KBM-7 (cell line): ENCODE data around the gene CELF2.
"Not testable (repeated sequence)": the region's sequence is repeated elsewhere in the genome, so short reads cannot be mapped to it uniquely, and the experiment has no call there.

Experiments used
- DNase-seq: peaks from one replicate; pipeline ENCODE4 v3.0.0-alpha.2; 2015
- in situ Hi-C: fragments of 300-500 bp; cut with MboI; formaldehyde crosslinking; loops from 2 replicates; pipeline ENCODE4 v1.14.3; 2020; ENCODE audit warnings: low sequenced_read_pairs, low pct_unique_long_range_greater_than_20kb, mixed read lengths

The CELF2 gene

GRCh38 chr10:11336722-11337162 lies 319.1 kb downstream of the CELF2 start:
- in situ Hi-C loops: no loop called here
- DNase-seq: no peak

- in situ Hi-C loops: no loop called here
- DNase-seq: peak; percentile 29
These were observed 319.8 kb downstream of the CELF2 start for GRCh38 chr10:11337516-11337915.

GRCh38 chr10:11338160-11338844 lies 320.6 kb downstream of the CELF2 start:
- no peak for DNase-seq
- in situ Hi-C loops: no loop called here

GRCh38 chr10:11339013-11339412 lies 321.3 kb downstream of the CELF2 start:
- in situ Hi-C loops: no loop called here
- no peak for DNase-seq

- in situ Hi-C loops: no loop called here
- no peak for DNase-seq
These were observed 322.0 kb downstream of the CELF2 start for GRCh38 chr10:11339660-11340059.

GRCh38 chr10:11341283-11341960 lies 323.8 kb downstream of the CELF2 start:
- in situ Hi-C loops: no loop called here
- DNase-seq: no peak

- no peak for DNase-seq
- in situ Hi-C loops: no loop called here
These were observed 326.4 kb downstream of the CELF2 start for GRCh38 chr10:11344081-11344480.

- DNase-seq: no peak
- in situ Hi-C loops: no loop called here
These were observed 326.9 kb downstream of the CELF2 start for GRCh38 chr10:11344550-11344949.

- in situ Hi-C loops: no loop called here
- peak; percentile 85 for DNase-seq
These were observed 327.8 kb downstream of the CELF2 start for GRCh38 chr10:11345224-11346054.

- in situ Hi-C loops, DNase-seq: not testable (repeated sequence)
These were observed 329.9 kb downstream of the CELF2 start for GRCh38 chr10:11347580-11347979.

- no peak for DNase-seq
- in situ Hi-C loops: no loop called here
These were observed 334.1 kb downstream of the CELF2 start for GRCh38 chr10:11351801-11352200.

GRCh38 chr10:11353006-11353896 lies 335.6 kb downstream of the CELF2 start:
- in situ Hi-C loops: no loop called here
- DNase-seq: no peak

- in situ Hi-C loops: no loop called here
- no peak for DNase-seq
These were observed 337.2 kb downstream of the CELF2 start for GRCh38 chr10:11354823-11355222.

- in situ Hi-C loops: no loop called here
- no peak for DNase-seq
These were observed 337.9 kb downstream of the CELF2 start for GRCh38 chr10:11355592-11355991.

GRCh38 chr10:11357439-11357838 lies 339.8 kb downstream of the CELF2 start:
- DNase-seq: no peak
- in situ Hi-C loops: no loop called here

GRCh38 chr10:11358011-11358410 lies 340.3 kb downstream of the CELF2 start:
- in situ Hi-C loops: no loop called here
- DNase-seq: peak; percentile 70

- in situ Hi-C loops: no loop called here
- no peak for DNase-seq
These were observed 341.4 kb downstream of the CELF2 start for GRCh38 chr10:11358923-11359575.

GRCh38 chr10:11359869-11360268 lies 342.2 kb downstream of the CELF2 start:
- in situ Hi-C loops: no loop called here

GRCh38 chr10:11363497-11363896 lies 345.8 kb downstream of the CELF2 start:
- in situ Hi-C loops: no loop called here
- DNase-seq: no peak

More at GRCh38 chr10:11359869-11360268, 342.2 kb downstream of the CELF2 start:
- DNase-seq: no peak
